Fibroblast of lung (primary cell): Measurements from ENCODE around the gene ZNF763.

ENCODE experiments used
- CTCF ChIP-seq, 2 donors: IDR thresholded peaks in 1 of 2; conservative IDR thresholded peaks in 1 of 2; 1 replicate in 1 of 2; 2 replicates in 1 of 2; pipeline ENCODE4 v1.5.1; 2011 to 2012; ENCODE audit warnings: low read length in 2 of 2, control low read depth in 1 of 2, inconsistent platforms in 1 of 2, low read depth in 1 of 2, mild to moderate bottlenecking in 1 of 2
- EZH2 ChIP-seq: IDR thresholded peaks from 2 replicates; pipeline ENCODE4 v1.5.1; 2012; ENCODE audit warnings: low read length, control low read depth, mild to moderate bottlenecking; ENCODE audit errors: missing control alignments

DNA sequence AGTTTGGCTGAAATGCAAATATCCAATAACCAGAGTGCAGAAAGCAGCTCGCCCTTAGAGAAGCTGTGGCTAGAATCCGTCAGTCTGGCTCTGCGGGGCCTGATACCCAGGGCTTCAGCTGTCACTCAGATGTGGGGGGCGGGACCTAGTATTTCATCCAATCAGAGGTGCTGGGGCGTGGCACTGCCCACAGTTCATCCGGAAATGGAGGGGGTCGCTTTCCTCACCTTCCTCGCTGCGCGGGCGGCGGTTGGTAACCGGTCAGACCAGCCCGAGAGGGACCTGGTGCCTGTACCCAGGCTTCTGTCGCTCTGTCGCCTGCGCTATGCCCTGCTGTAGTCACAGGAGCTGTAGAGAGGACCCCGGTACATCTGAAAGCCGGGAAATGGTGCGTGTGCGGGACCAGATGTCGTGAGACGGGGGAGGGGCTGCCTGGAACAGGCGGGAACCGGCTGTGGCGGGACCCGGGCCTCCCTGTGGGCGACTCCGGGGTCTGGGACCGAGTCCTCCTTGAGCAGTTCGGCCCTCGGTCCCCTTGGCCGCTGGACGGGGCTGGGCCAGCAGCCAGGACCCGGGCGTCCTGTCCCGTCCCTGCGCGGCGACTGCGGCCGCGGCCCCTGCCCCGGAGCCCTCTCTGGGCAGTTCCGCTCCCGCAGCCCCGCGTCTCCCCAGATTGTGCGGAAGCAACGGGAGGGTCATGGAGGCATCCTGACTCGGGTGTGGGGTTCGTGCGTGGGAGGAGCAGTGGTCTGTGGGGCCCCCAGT is 39.8 kb upstream of the ZNF763 start, which contains the start of gene ZNF700:
- TF ChIP-seq CTCF (conservative IDR thresholded peaks at IDR 0.05 in 1 of 2, IDR thresholded peaks at IDR 0.05 in 1 of 2; ENCODE audit: low read depth in 1 of 2, low read length in 2 of 2): no peak
- no peak for TF ChIP-seq EZH2
